Kidney (tissue), 14 donors: Measurements from ENCODE around the gene KREMEN2. TPM values are rescaled to one million over a fixed set of nuclear protein-coding genes. Genes with fewer than 3 reads are reported as not detected.

ENCODE experiments used
- DNase-seq, 5 donors: peaks; one replicate each; pipeline ENCODE4 v3.0.0-alpha.2; 2013 to 2020
- FAIRE-seq: peaks from 2 replicates; lab custom pipeline; 2012; peaks lifted over from hg19 to GRCh38; lab: Jason Lieb, UNC
- H3K27ac ChIP-seq, 2 donors: one replicate each; pipeline ENCODE4 v1.7.0; 2013; ENCODE audit warnings: low read depth in 2 of 2, low read length in 2 of 2, inconsistent platforms in 1 of 2
- H3K27me3 ChIP-seq: one replicate; pipeline ENCODE4 v1.7.1; 2013; ENCODE audit warnings: low read length, inconsistent platforms; ENCODE audit not compliant: control insufficient read depth, insufficient read depth
- H3K36me3 ChIP-seq, 3 donors: one replicate each; pipeline versions ENCODE4 v1.7.0 to v1.7.1; 2013; ENCODE audit warnings: low read length in 3 of 3, control low read depth in 1 of 3, inconsistent platforms in 1 of 3; ENCODE audit not compliant: insufficient read depth in 3 of 3, control insufficient read depth in 2 of 3
- H3K4me1 ChIP-seq, 3 donors: one replicate each; pipeline versions ENCODE4 v1.7.0 to v1.7.1; 2013; ENCODE audit warnings: low read length in 3 of 3, inconsistent platforms in 1 of 3, low read depth in 1 of 3; ENCODE audit not compliant: control insufficient read depth in 2 of 3, insufficient read depth in 2 of 3
- H3K4me3 ChIP-seq, 3 donors: one replicate each; pipeline versions ENCODE4 v1.7.0 to v1.8.1; 2013; ENCODE audit warnings: low read length in 3 of 3, control low read depth in 1 of 3, inconsistent platforms in 1 of 3
- H3K9ac ChIP-seq, 3 donors: one replicate each; pipeline versions ENCODE4 v1.7.0 to v1.7.1; 2013; ENCODE audit warnings: low read length in 3 of 3, control low read depth in 1 of 3, inconsistent platforms in 1 of 3
- H3K9me3 ChIP-seq, 3 donors: one replicate each; pipeline versions ENCODE4 v1.7.0 to v1.7.1; 2013; ENCODE audit warnings: low read length in 3 of 3, control low read depth in 1 of 3, inconsistent platforms in 1 of 3; ENCODE audit not compliant: control insufficient read depth in 2 of 3, insufficient read depth in 1 of 3
- intact Hi-C: fragments of 100-400 bp; cut with DNase I; formaldehyde crosslinking; loops from one replicate; pipeline ENCODE4 v1.11.1; 2022
- polyA plus RNA-seq: library from polyadenylated mRNA; stranded (reverse); fragments of 350-450 nt; fragmentation: Illumina TruSeq; extraction: RNeasy Lipid Tissue Mini Kit (QIAGEN cat#74804); gene quantifications from one replicate; pipeline ENCODE4 v1.2.3, GENCODE V29; 2014; ENCODE audit warnings: low read depth, low replicate concordance; ENCODE audit not compliant: insufficient read depth
- total RNA-seq: library from RNA; stranded (reverse); fragmentation: NEBNext Ultra II Directional; extraction: Animal tissue kit (Norgen Biotek cat#: 25700); gene quantifications from one replicate; pipeline ENCODE4 v1.2.1, GENCODE V29; 2021
- TF ChIP-seq, protein P1 (sequence below): IDR thresholded peaks from 3 replicates; pipeline ENCODE4 v1.5.1; 2012; ENCODE audit warnings: mild to moderate bottlenecking, moderate library complexity, borderline replicate concordance; ENCODE audit not compliant: insufficient read depth; ENCODE audit errors: extremely low read depth
- donor health status: control.
- donor health status: control.
- donor health status: control.
- donor health status: control.
- donor health status: control.
- donor health status: DM: yes; HTN: yes; CAD: no.
- donor health status: Normal renal cell carcinoma (clear cell type).

The KREMEN2 gene
- total and polyA plus RNA-seq, 2 donors from 2014 or later = not detected

DNA sequence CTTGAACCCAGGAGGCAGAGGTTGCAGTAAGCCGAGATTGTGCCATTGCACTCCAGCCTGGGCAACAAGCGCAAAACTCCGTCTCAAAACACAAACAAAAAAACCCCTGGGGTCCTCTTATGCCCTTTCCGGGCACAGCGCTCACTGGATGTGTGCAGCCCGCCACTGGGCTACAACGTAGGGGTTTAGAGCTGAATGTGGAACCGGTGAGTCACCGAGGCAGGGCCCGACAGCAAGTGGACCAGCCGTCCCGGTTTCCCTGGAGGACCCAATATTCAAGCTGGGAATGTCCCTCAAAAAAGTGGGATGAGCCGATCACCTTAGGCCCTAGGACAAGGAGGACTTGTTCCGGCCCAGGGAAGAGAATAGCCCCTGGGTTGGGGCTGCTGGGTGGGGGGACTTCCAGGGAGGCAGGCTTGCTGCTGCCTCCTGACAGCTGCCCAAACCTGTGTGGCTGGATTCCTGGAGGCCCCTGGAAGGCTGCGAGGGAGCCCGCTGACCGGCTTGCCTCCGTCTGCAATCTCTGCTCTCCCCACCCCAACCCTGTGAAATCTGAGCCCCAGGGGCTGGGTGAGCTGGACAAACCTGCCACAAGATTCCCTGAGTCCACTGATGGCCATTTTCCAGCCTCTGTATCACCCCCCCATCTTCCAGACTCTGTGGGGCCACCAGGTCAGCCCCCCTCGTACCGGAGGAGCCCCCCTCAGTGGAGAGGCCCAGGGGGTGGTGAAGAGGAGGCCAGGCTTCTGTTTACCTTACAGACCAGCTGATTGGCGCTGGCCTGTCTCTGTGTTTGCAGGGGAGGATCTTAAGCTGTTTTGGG lies 45.7 kb downstream of the KREMEN2 start:
- H3K36me3 ChIP-seq = no peaks in the 10 kb centered on the region
- peaks cover 0 to 3% (median 0%) of the 10 kb centered on the region in 3 donors for H3K4me1 ChIP-seq
- FAIRE-seq = no peak
- H3K27ac ChIP-seq = peak overlapping the region in 1 of 2 donors; percentile 74
- no peak overlapping the region for H3K4me3 ChIP-seq
- TF ChIP-seq, protein P1, sequence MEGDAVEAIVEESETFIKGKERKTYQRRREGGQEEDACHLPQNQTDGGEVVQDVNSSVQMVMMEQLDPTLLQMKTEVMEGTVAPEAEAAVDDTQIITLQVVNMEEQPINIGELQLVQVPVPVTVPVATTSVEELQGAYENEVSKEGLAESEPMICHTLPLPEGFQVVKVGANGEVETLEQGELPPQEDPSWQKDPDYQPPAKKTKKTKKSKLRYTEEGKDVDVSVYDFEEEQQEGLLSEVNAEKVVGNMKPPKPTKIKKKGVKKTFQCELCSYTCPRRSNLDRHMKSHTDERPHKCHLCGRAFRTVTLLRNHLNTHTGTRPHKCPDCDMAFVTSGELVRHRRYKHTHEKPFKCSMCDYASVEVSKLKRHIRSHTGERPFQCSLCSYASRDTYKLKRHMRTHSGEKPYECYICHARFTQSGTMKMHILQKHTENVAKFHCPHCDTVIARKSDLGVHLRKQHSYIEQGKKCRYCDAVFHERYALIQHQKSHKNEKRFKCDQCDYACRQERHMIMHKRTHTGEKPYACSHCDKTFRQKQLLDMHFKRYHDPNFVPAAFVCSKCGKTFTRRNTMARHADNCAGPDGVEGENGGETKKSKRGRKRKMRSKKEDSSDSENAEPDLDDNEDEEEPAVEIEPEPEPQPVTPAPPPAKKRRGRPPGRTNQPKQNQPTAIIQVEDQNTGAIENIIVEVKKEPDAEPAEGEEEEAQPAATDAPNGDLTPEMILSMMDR = no peak
- peaks cover 5% of the 10 kb centered on the region for H3K27me3 ChIP-seq
- H3K9me3 ChIP-seq = no peaks in the 10 kb centered on the region
- peak overlapping the region in 1 of 3 donors; percentile 19 for H3K9ac ChIP-seq
- DNase-seq = peak; percentile 88 to 95 (median 93)
- intact Hi-C loops = no loop called here

DNA sequence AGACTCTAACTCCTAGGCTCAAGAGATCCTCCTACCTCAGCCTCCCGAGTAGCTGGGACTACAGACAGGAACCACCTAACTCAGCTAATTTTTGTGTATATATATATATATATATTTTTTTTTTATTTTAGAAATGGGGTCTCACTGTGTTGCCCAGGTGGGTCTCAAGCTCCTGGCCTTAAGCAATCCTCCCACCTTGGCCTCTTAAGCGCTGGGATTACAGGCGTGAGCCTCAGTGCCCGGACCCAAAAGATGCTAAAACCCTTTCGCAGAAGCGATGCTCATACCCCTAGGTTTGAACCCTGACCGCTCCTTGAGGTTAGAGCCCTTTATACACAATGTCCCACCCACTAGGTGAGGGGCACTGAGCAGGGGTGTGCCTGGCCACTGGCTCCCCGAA lies 46.4 kb downstream of the KREMEN2 start:
- peaks cover 0 to 3% (median 0%) of the 10 kb centered on the region in 3 donors for H3K4me1 ChIP-seq
- H3K9ac ChIP-seq = no peak overlapping the region
- no peaks in the 10 kb centered on the region for H3K9me3 ChIP-seq
- FAIRE-seq = no peak
- intact Hi-C loops = no loop called here
- no peaks in the 10 kb centered on the region for H3K36me3 ChIP-seq
- TF ChIP-seq, protein P1 = no peak
- no peak overlapping the region for H3K4me3 ChIP-seq
- peak overlapping the region in 1 of 2 donors; percentile 74 for H3K27ac ChIP-seq
- peaks cover 5% of the 10 kb centered on the region for H3K27me3 ChIP-seq
- DNase-seq = no peak

DNA sequence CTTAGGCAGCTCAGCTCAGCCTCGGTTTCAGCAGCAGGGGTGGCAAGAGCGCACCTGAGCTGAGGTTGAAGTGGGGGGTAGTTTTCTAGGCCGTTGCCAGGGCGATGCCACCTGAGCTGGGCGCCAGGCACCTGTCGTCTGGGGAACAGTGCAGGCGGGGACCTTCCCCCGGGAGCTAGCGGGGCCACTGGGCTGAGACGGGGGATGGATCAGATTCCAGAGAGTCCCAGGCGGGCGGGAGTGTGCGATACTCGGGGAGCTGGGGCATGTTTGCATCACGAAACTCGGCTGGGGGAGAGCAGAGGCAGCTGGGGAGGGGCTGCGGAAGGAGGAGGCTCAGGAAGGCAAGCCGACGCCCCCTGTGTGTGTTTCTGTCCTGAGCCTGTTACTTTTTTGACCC lies 48.2 kb downstream of the KREMEN2 start:
- FAIRE-seq (no peak), DNase-seq (peak in 4 of 5 donors; percentile 91 to 92 (median 92))
- Histone ChIP-seq H3K9ac (no peak overlapping the region), H3K27me3 (peaks cover 5% of the 10 kb centered on the region), H3K9me3 (no peaks in the 10 kb centered on the region), H3K4me1 (peaks cover 0 to 3% (median 0%) of the 10 kb centered on the region in 3 donors), H3K27ac (no peak overlapping the region), H3K36me3 (no peaks in the 10 kb centered on the region), H3K4me3 (no peak overlapping the region)
- intact Hi-C loops = no loop called here
- TF ChIP-seq, protein P1 = no peak
